NCI-H526 (cell line): ENCODE results near the gene ACP2.
"Not testable (repeated sequence)": the region's sequence is repeated elsewhere in the genome, so short reads cannot be mapped to it uniquely, and the experiment has no call there.

ENCODE experiments used
- DNase-seq, 2 experiments: peaks; one replicate each; lab custom pipeline; 2025; lab: John Stamatoyannopoulos, UW

The ACP2 gene

GRCh38 chr11:47198161-47198560 is 50.5 kb downstream of the ACP2 start:
- not testable (repeated sequence) for DNase-seq

GRCh38 chr11:47192111-47192510 is 56.5 kb downstream of the ACP2 start:
- DNase-seq = no peak

- DNase-seq = not testable (repeated sequence)
Observed at GRCh38 chr11:47191137-47191536, 57.5 kb downstream of the ACP2 start.
